ENCODE results near the gene ADAMTS2. TPM values are rescaled to one million over a fixed set of nuclear protein-coding genes. Genes with fewer than 3 reads are reported as not detected.

ADAMTS2 gene
- total RNA-seq, 2 experiments from 2014 or later, result not detected

GRCh38 chr5:179346401-179346800, 1.1 kb upstream of the ADAMTS2 start:
- Mint-ChIP-seq H3K4me3 (no peak overlapping the region), H3K9me3 (no peaks in the 10 kb centered on the region), H3K27ac (no peak overlapping the region), H3K27me3 (peaks cover 47% of the 10 kb centered on the region), H3K36me3 (no peaks in the 10 kb centered on the region), H3K4me1 (ENCODE audit: low read depth) (peaks cover 7% of the 10 kb centered on the region)
- no peak for DNase-seq
- CTCF ChIA-PET, result no interaction called here
- POLR2A ChIA-PET, result no interaction called here
- intact Hi-C loops (cut with micrococcal nuclease), result no loop called here

- Mint-ChIP-seq H3K4me3 (no peak overlapping the region), H3K36me3 (no peaks in the 10 kb centered on the region), H3K4me1 (ENCODE audit: low read depth) (peaks cover 7% of the 10 kb centered on the region), H3K9me3 (no peaks in the 10 kb centered on the region), H3K27me3 (peaks cover 51% of the 10 kb centered on the region), H3K27ac (no peak overlapping the region)
- DNase-seq, result no peak
- POLR2A ChIA-PET, result no interaction called here
- CTCF ChIA-PET, result no interaction called here
- intact Hi-C loops (cut with micrococcal nuclease), result no loop called here
Measured at GRCh38 chr5:179345183-179345432, 153 bp downstream of the ADAMTS2 start.

DNA sequence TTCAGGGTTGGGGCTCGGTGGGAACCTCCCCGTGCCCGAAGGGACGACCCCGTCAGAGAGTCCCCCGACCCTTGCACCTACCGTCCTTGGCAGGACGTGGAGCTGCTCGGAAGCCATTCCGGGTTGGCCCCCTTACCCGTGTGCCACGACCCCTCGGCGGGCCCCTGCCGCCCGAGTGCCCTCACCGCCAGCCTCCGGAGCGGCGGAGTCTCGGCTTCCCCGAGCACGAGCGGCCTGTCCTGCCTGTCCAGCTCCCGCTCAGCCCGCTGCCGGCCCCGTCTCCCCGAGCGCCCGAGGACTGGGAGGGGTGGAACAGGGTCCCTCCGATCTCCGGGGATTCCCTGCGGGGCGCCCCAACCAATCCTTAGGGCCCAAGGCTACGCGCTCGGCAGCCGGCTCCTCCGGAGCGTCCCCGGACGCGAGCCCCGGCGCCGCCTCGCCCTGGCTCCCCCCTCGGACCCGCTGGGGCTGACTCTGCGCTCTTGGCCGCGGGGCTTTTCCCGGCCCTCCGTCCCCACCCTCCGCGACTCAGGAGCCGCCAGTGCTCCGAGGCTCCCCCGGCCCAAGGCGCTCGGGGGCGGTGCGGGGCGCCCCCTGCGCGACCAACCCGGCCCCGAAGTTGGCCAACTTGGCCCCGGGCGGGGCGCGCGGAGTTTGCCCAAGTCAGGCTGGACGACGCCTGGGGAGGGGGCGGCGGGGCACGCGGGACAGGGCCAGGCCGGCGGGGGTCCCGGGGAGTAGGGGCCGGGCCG, 654 bp downstream of the ADAMTS2 start:
- intact Hi-C loops (cut with micrococcal nuclease), result no loop called here
- CTCF ChIA-PET, result interaction anchor here (0.6 to 1.3 kb wide), 2 partner anchors 149 to 1337 kb away, joined by 3 to 4 read pairs; no protein-coding TSS in a partner anchor
- POLR2A ChIA-PET, result interaction anchor here (1.1 kb wide), 1 partner anchor 206 kb away, joined by 3 read pairs; the partner anchor contains the start of gene RUFY1
- Mint-ChIP-seq H3K27me3 (peaks cover 50% of the 10 kb centered on the region), H3K27ac (no peak overlapping the region), H3K36me3 (no peaks in the 10 kb centered on the region), H3K9me3 (no peaks in the 10 kb centered on the region), H3K4me1 (ENCODE audit: low read depth) (peaks cover 7% of the 10 kb centered on the region), H3K4me3 (no peak overlapping the region)
- no peak for DNase-seq

GRCh38 chr5:179343719-179344430, 1.4 kb downstream of the ADAMTS2 start:
- intact Hi-C loops (cut with micrococcal nuclease), result no loop called here
- DNase-seq, result peak; percentile 20
- CTCF ChIA-PET, result interaction anchor here (0.6 to 1.3 kb wide), 2 partner anchors 150 to 1337 kb away, joined by 3 to 4 read pairs; no protein-coding TSS in a partner anchor
- Mint-ChIP-seq H3K4me1 (ENCODE audit: low read depth) (peaks cover 7% of the 10 kb centered on the region), H3K36me3 (no peaks in the 10 kb centered on the region), H3K4me3 (no peak overlapping the region), H3K27me3 (peaks cover 46% of the 10 kb centered on the region), H3K27ac (no peak overlapping the region), H3K9me3 (no peaks in the 10 kb centered on the region)
- POLR2A ChIA-PET, result interaction anchor here (1.1 kb wide), 1 partner anchor 207 kb away, joined by 3 read pairs; the partner anchor contains the start of gene RUFY1

DNA sequence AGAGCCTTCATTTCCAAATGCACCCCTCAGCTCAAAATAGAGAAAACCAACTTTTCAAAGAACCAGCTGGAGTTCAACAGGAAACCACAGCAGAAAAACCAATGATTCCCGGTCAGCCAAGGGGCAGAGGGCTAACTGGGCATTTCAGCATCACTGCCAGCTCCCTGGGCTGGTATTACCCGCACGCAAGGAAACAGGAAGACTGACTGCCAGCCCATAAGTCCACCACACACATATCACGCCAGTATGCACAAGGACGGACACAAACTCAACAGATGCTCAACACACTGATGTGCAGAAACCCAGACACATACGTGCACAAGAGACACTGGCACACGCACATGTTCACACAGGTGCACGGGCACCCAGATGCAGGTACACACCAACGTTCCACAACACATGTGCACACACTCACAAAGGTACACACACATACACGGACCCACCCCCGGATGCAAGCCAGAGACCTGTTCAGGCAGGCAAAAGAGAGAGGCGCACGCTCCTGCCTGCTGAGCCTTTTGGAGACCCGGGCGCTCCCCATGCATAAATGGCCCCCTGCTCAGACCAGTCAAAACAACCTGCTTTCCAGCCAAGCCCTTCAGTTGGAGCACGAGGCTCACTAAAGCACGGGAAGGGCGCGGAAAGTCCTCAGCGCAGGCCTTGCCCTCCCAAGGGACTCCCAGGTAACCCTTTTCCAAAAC, 2.1 kb downstream of the ADAMTS2 start:
- Mint-ChIP-seq H3K4me1 (ENCODE audit: low read depth) (peaks cover 7% of the 10 kb centered on the region), H3K9me3 (no peaks in the 10 kb centered on the region), H3K36me3 (no peaks in the 10 kb centered on the region), H3K27ac (no peak overlapping the region), H3K27me3 (peaks cover 44% of the 10 kb centered on the region), H3K4me3 (no peak overlapping the region)
- ChIA-PET POLR2A (no interaction called here), CTCF (interaction anchor here (1.3 kb wide), 1 partner anchor 150 kb away, joined by 4 read pairs; no protein-coding TSS in a partner anchor)
- intact Hi-C loops (cut with micrococcal nuclease), result no loop called here
- no peak for DNase-seq

DNA sequence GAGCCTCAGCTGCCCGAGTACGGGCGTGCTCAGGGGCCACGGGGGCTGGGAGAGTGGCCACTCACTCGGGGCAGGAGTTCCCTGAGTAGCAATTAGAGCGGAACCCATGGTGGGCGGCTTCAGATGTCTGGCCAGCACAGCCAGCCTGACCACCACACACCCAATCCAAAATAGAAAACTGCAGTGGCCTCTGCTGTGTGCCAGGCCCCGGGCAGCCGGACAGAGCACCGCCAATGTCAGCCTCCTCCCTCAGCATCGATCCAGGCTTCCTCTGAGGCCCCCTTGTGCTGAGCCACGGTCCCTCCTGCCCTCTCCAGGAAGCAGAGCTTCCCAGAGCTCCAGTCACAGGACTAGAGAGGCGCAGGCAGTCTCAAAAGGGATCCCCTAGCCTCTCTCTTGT, 2.7 kb downstream of the ADAMTS2 start:
- DNase-seq, result no peak
- no peak overlapping the region for H3K4me3 Mint-ChIP-seq
- CTCF ChIA-PET, result no interaction called here
- intact Hi-C loops (cut with micrococcal nuclease), result no loop called here
- peaks cover 39% of the 10 kb centered on the region for H3K27me3 Mint-ChIP-seq
- H3K4me1 Mint-ChIP-seq (ENCODE audit: low read depth), result peaks cover 7% of the 10 kb centered on the region
- no peaks in the 10 kb centered on the region for H3K9me3 Mint-ChIP-seq
- POLR2A ChIA-PET, result no interaction called here
- H3K27ac Mint-ChIP-seq, result no peak overlapping the region
- no peaks in the 10 kb centered on the region for H3K36me3 Mint-ChIP-seq

DNA sequence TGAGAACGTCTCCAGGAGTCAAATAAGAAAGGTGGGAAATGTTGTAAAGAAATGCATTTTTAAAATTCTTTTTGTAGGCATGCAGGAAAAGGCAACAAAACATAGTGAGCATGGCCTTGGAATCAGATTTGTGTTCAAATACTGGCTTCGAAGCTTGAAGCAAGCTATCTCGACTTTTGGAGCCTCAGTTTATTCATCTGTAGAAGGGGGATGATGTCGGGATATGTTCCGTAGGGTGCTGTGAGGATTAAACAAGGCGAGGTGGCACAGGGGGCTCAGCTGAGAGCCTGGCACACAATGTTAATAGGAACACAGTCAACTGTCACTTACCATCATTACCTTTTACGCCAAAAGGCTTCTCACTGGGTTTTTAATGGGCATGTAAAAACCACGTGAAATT, 4.8 kb downstream of the ADAMTS2 start:
- DNase-seq, result no peak
- ChIA-PET CTCF (no interaction called here), POLR2A (no interaction called here)
- peaks cover 7% of the 10 kb centered on the region for H3K4me1 Mint-ChIP-seq (ENCODE audit: low read depth)
- intact Hi-C loops (cut with micrococcal nuclease), result no loop called here
- H3K27me3 Mint-ChIP-seq, result peaks cover 23% of the 10 kb centered on the region
- H3K36me3 Mint-ChIP-seq, result no peaks in the 10 kb centered on the region
- no peak overlapping the region for H3K4me3 Mint-ChIP-seq
- H3K27ac Mint-ChIP-seq, result no peak overlapping the region
- H3K9me3 Mint-ChIP-seq, result no peaks in the 10 kb centered on the region

DNA sequence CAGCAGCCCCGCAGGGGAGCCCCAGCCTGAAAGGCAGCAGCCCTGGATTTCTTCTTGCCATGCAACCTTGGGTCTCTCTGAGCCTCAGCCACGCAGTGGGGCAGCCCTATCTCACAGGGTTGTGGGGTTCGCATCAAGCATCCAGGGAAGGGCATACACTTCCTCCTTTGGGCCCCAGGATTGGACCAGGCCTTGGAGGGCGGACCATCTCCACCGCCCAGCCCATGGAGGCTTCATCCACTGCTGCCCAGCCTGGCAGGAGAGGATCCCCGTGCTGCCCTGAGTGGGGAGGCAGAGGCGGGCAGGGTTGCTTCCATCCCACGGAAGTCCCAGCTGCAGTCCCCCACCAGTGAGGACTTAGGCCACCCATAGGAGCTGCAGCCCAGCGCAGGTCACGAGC, 5.3 kb downstream of the ADAMTS2 start:
- intact Hi-C loops (cut with micrococcal nuclease), result no loop called here
- Mint-ChIP-seq H3K4me1 (ENCODE audit: low read depth) (peaks cover 7% of the 10 kb centered on the region), H3K4me3 (no peak overlapping the region), H3K9me3 (no peaks in the 10 kb centered on the region), H3K36me3 (no peaks in the 10 kb centered on the region), H3K27me3 (peaks cover 23% of the 10 kb centered on the region), H3K27ac (no peak overlapping the region)
- DNase-seq, result no peak
- ChIA-PET POLR2A (no interaction called here), CTCF (no interaction called here)

DNA sequence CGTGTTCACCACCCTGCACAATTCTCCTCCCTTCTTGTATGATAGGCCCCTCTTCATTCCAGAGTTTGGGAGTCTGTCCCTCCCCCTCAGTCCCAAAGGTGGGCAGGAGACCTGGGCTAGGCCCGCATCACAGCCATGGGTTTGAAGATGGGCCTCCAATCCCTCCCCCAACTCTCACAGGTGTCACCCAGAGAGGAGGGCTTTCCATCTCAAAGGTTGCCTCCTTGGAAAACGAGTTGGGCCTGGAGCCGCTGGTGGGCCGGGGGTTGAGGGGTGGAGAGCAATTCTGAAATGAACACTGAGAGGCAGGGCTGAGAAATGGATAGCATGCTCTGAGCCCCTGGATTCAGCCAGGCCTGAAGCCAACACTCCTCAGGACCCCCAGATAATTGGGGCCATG, 6.2 kb downstream of the ADAMTS2 start:
- Mint-ChIP-seq H3K27me3 (peaks cover 25% of the 10 kb centered on the region), H3K4me3 (no peak overlapping the region), H3K9me3 (no peaks in the 10 kb centered on the region), H3K27ac (no peak overlapping the region), H3K4me1 (ENCODE audit: low read depth) (peaks cover 7% of the 10 kb centered on the region), H3K36me3 (no peaks in the 10 kb centered on the region)
- POLR2A ChIA-PET, result no interaction called here
- no peak for DNase-seq
- CTCF ChIA-PET, result no interaction called here
- intact Hi-C loops (cut with micrococcal nuclease), result no loop called here

DNA sequence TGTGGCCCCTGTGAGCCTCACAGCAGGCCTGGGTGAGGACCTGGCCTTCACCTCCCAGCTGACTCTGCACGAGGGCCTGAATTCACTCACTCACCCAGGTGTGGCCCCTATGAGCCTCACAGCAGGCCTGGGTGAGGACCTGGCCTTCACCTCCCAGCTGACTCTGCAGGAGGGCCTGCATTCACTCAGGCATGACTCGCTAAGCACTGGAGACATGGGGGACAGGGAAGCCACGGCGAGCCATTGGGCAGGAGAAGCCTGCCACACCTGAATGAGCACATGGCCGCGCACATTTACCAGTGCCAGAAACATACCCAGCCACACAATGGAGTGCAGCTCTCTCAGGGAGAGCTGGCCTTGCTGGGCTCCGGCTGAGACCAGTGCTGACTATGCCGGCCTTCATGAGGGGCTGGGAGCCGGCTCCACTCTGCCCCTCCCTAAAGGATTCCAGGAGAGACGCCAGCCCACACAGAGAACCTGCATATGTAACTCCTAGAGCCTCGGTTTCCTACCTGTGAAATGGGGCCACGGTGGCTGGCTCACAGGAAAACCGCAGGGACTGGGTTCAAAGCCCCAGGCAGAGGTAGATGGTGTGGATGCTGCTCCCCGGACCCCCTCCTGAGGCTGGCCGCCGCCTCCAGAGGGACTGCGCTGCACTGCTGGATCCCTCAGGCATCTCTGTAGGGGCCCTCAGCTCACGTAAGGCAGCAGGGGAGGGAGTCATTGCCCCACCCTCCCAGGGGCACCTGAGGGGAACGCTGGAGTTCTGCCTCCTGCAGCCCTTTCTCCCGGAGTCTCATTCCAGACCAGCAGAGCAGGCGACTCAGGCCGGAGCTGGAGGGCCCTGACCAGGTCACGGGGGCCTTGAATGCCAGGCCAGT, 7.2 kb downstream of the ADAMTS2 start:
- intact Hi-C loops (cut with micrococcal nuclease), result no loop called here
- POLR2A ChIA-PET, result no interaction called here
- Mint-ChIP-seq H3K27ac (no peak overlapping the region), H3K4me1 (ENCODE audit: low read depth) (peaks cover 2% of the 10 kb centered on the region), H3K36me3 (no peaks in the 10 kb centered on the region), H3K27me3 (peaks cover 21% of the 10 kb centered on the region), H3K9me3 (no peaks in the 10 kb centered on the region), H3K4me3 (no peak overlapping the region)
- no peak for DNase-seq
- CTCF ChIA-PET, result no interaction called here

- no peaks in the 10 kb centered on the region for H3K9me3 Mint-ChIP-seq
- H3K27me3 Mint-ChIP-seq, result peaks cover 12% of the 10 kb centered on the region
- CTCF ChIA-PET, result no interaction called here
- no peak for DNase-seq
- H3K4me1 Mint-ChIP-seq (ENCODE audit: low read depth), result no peaks in the 10 kb centered on the region
- no peaks in the 10 kb centered on the region for H3K36me3 Mint-ChIP-seq
- H3K27ac Mint-ChIP-seq, result no peak overlapping the region
- no peak overlapping the region for H3K4me3 Mint-ChIP-seq
- POLR2A ChIA-PET, result no interaction called here
- intact Hi-C loops (cut with micrococcal nuclease), result no loop called here
Measured at GRCh38 chr5:179336871-179337795, 8.1 kb downstream of the ADAMTS2 start.
